Epithelial cell of alveolus of lung (primary cell): ENCODE results near the gene P4HA1. TPM values are rescaled to one million over a fixed set of nuclear protein-coding genes. Genes with fewer than 3 reads are reported as not detected.

ENCODE experiments used
- total RNA-seq: library from RNA; depleted of rRNA; stranded (reverse); fragments of >200 nt; gene quantifications from 2 replicates; pipeline ENCODE4 v1.2.1, GENCODE V29; 2015

Gene P4HA1
- total RNA-seq = 175 and 189 TPM in 2 replicates

DNA sequence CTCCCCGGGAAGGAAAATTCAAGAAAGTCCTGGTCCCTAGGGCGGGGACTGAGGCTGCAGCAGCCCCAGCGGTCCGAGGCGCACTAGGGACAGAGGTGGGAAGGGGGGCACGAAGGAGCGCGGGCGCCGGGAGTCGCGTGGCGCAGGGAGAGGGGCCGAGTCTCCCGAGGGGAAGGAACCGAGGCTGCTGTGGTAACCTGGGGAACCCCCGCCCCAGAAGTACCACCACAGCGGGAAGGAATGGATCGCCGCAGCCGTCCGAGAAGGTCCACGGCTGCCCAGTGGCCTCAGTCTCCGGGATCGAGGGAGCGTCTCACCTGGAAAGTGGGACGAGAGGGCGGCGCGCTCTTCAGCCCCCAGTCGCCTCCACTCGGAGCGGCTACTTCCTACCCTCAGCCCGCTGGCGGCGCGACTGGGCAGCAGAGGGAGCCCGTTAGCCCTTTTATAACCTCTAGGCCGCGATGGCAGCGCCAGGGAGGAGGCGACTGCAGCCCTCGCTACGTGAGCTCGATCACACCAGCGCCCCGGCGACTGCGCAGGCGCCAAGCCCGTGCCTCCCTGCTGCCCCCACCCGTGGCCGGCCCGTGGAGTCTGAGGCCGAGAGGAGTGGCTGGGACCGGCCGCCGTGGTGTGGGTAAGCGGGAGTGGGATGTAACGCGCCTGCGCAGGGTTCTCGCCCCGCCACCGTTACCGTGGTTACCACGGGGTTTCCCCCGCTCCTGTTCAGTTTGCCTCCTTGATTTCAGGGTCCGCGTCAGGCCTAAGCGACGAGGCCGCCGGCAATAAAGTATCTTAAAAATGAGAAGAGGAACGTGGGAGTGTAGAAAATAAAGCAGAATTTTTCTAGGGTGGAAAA lies at the start of gene P4HA1:
Gene P4HA1, minus strand, starts transcription at position 418 of the 856 bp plus-strand sequence. CDS start 21,983 bp downstream, outside the sequence.

DNA sequence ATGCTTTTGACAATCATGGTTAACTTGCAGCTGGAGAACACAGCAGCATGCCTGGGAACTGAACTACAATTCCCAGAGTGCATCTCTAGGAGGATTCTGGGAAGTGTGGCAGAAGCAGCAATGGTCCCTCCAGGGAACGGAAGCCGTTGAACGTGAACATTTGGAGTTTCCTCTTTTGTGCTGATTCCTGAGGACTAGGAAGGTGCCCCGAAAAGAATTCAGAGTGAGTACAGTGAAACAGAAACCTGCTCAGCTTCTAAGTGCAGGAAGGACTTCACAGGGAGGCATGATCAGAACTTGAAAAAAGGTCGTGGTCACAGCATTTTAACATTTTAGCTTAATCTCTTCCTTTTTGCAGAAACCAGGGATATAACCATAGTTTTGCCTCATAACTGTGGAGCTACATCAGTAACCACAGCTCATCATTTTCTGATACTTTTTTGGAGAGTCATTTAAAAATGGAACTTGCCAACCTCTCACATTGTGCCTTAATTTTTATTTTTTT lies 13.7 kb upstream of the P4HA1 start, which contains the start of gene NUDT13:
Gene NUDT13, plus strand, starts transcription at position 111 of the 505 bp plus-strand sequence. CDS start 3,911 bp downstream, outside the sequence.

Other genes starting within 250 kb of the P4HA1 start
- gene OIT3, start 203.1 kb downstream of the P4HA1 start, total RNA-seq = not detected in 2 replicates
- not detected in 2 replicates for gene PLA2G12B, start 142.1 kb downstream of the P4HA1 start, total RNA-seq
- 1.1 and 1.4 TPM in 2 replicates for gene NUDT13, start 13.6 kb upstream of the P4HA1 start, total RNA-seq
- 22.3 and 28.8 TPM in 2 replicates for gene ECD, start 71.1 kb upstream of the P4HA1 start, total RNA-seq
- gene FAM149B1, start 71.3 kb upstream of the P4HA1 start, total RNA-seq = 6.9 and 9.6 TPM in 2 replicates
- 11.3 and 30.8 TPM in 2 replicates for gene DNAJC9, start 150.4 kb upstream of the P4HA1 start, total RNA-seq
- gene MRPS16, start 155.8 kb upstream of the P4HA1 start, total RNA-seq = 46.5 and 60.0 TPM in 2 replicates